ENCODE results near the gene KRTAP10-1.

Gene KRTAP10-1

GRCh38 chr21:44494956-44495355 is 45.0 kb downstream of the KRTAP10-1 start:
- H3K27me3 ChIP-seq (ENCODE audit: insufficient read depth, low read length) = no peaks in the 10 kb centered on the region
- 0 out of 2 replicates have a peak, but pooled peaks cover 4% of the 10 kb centered on the region for H3K36me3 ChIP-seq (ENCODE audit: insufficient read depth, low read length)
- H3K4me1 ChIP-seq (ENCODE audit: insufficient read depth, low read length) = peaks cover 20% of the 10 kb centered on the region
- no peak overlapping the region for H3K4me3 ChIP-seq (ENCODE audit: low read length)
- H3K27ac ChIP-seq (ENCODE audit: low read depth, low read length) = no peak overlapping the region
- H3K9ac ChIP-seq (ENCODE audit: low read depth, low read length) = no peak overlapping the region
- 95% methylated on average over 13 of the region's 13 CpGs for WGBS
- peaks cover 26% of the 10 kb centered on the region for H3K9me3 ChIP-seq (ENCODE audit: insufficient read depth, low read depth, low read length)

- no peaks in the 10 kb centered on the region for H3K27me3 ChIP-seq (ENCODE audit: insufficient read depth, low read length)
Observed at GRCh38 chr21:44494418-44494817, 45.6 kb downstream of the KRTAP10-1 start.

GRCh38 chr21:44492567-44493385 is 47.2 kb downstream of the KRTAP10-1 start:
- Histone ChIP-seq H3K9me3 (ENCODE audit: insufficient read depth, low read depth, low read length) (peaks cover 26% of the 10 kb centered on the region), H3K27ac (ENCODE audit: low read depth, low read length) (no peak overlapping the region; the same call in 1 of the 2 replicates), H3K4me3 (ENCODE audit: low read length) (no peak overlapping the region), H3K9ac (ENCODE audit: low read depth, low read length) (no peak overlapping the region), H3K36me3 (ENCODE audit: insufficient read depth, low read length) (0 out of 2 replicates have a peak, but pooled peaks cover 4% of the 10 kb centered on the region), H3K4me1 (ENCODE audit: insufficient read depth, low read length) (peaks cover 15% of the 10 kb centered on the region), H3K27me3 (ENCODE audit: insufficient read depth, low read length) (no peaks in the 10 kb centered on the region)
- 90% methylated on average over 9 of the region's 9 CpGs for WGBS

More at GRCh38 chr21:44494418-44494817, 45.6 kb downstream of the KRTAP10-1 start:
- no peak overlapping the region for H3K4me3 ChIP-seq (ENCODE audit: low read length)
- H3K4me1 ChIP-seq (ENCODE audit: insufficient read depth, low read length) = peaks cover 20% of the 10 kb centered on the region
- no peak overlapping the region for H3K27ac ChIP-seq (ENCODE audit: low read depth, low read length)
- no peak overlapping the region for H3K9ac ChIP-seq (ENCODE audit: low read depth, low read length)
- WGBS = 93% methylated on average over 17 of the region's 17 CpGs
- H3K9me3 ChIP-seq (ENCODE audit: insufficient read depth, low read depth, low read length) = peaks cover 26% of the 10 kb centered on the region
- 0 out of 2 replicates have a peak, but pooled peaks cover 4% of the 10 kb centered on the region for H3K36me3 ChIP-seq (ENCODE audit: insufficient read depth, low read length)

- 95% methylated on average over 9 of the region's 9 CpGs for WGBS
- Histone ChIP-seq H3K9me3 (ENCODE audit: insufficient read depth, low read depth, low read length) (peaks cover 26% of the 10 kb centered on the region), H3K36me3 (ENCODE audit: insufficient read depth, low read length) (0 out of 2 replicates have a peak, but pooled peaks cover 4% of the 10 kb centered on the region), H3K4me1 (ENCODE audit: insufficient read depth, low read length) (no peaks in the 10 kb centered on the region), H3K4me3 (ENCODE audit: low read length) (no peak overlapping the region), H3K27me3 (ENCODE audit: insufficient read depth, low read length) (no peaks in the 10 kb centered on the region), H3K27ac (ENCODE audit: low read depth, low read length) (no peak overlapping the region), H3K9ac (ENCODE audit: low read depth, low read length) (no peak overlapping the region)
Observed at GRCh38 chr21:44490816-44491215, 49.2 kb downstream of the KRTAP10-1 start.

GRCh38 chr21:44490405-44490804 is 49.6 kb downstream of the KRTAP10-1 start:
- Histone ChIP-seq H3K9me3 (ENCODE audit: insufficient read depth, low read depth, low read length) (peaks cover 26% of the 10 kb centered on the region), H3K4me3 (ENCODE audit: low read length) (no peak overlapping the region), H3K9ac (ENCODE audit: low read depth, low read length) (no peak overlapping the region), H3K4me1 (ENCODE audit: insufficient read depth, low read length) (no peaks in the 10 kb centered on the region), H3K27ac (ENCODE audit: low read depth, low read length) (no peak overlapping the region), H3K36me3 (ENCODE audit: insufficient read depth, low read length) (0 out of 2 replicates have a peak, but pooled peaks cover 4% of the 10 kb centered on the region), H3K27me3 (ENCODE audit: insufficient read depth, low read length) (no peaks in the 10 kb centered on the region)
- WGBS = 94% methylated on average over 19 of the region's 19 CpGs

- WGBS = 51% methylated on average over 7 of the region's 7 CpGs
- Histone ChIP-seq H3K9ac (ENCODE audit: low read depth, low read length) (no peak overlapping the region), H3K27me3 (ENCODE audit: insufficient read depth, low read length) (no peaks in the 10 kb centered on the region), H3K27ac (ENCODE audit: low read depth, low read length) (no peak overlapping the region), H3K36me3 (ENCODE audit: insufficient read depth, low read length) (0 out of 2 replicates have a peak, but pooled peaks cover 4% of the 10 kb centered on the region), H3K4me3 (ENCODE audit: low read length) (no peak overlapping the region), H3K9me3 (ENCODE audit: insufficient read depth, low read depth, low read length) (peaks cover 26% of the 10 kb centered on the region), H3K4me1 (ENCODE audit: insufficient read depth, low read length) (no peaks in the 10 kb centered on the region)
Observed at GRCh38 chr21:44489962-44490361, 50.0 kb downstream of the KRTAP10-1 start.

All from HUES64 (cell line).